Lower lobe of right lung (tissue), 2 donors: ENCODE data around the gene TTYH1. TPM values are rescaled to one million over a fixed set of nuclear protein-coding genes. Genes with fewer than 3 reads are reported as not detected.
"Not testable (repeated sequence)": the region's sequence is repeated elsewhere in the genome, so short reads cannot be mapped to it uniquely, and the experiment has no call there.

ENCODE experiments used
- ATAC-seq, 2 donors: fragments of 200-7000 bp; cut with Tn5 transposase; one replicate each; pipeline ENCODE4 v1.9.1; 2020 to 2022; ENCODE audit warnings: mild to moderate bottlenecking in 2 of 2, moderate library complexity in 2 of 2
- DNase-seq: peaks from one replicate; pipeline ENCODE4 v3.0.0-alpha.2; 2020
- H3K27ac ChIP-seq: fragments of 200-600 bp; one replicate; pipeline ENCODE4 v1.8.0; 2022
- H3K27me3 ChIP-seq: fragments of 200-600 bp; one replicate; pipeline ENCODE4 v1.8.0; 2022; ENCODE audit warnings: low read depth
- H3K36me3 ChIP-seq: fragments of 200-600 bp; one replicate; pipeline ENCODE4 v1.8.0; 2022; ENCODE audit warnings: mild to moderate bottlenecking
- H3K4me1 ChIP-seq: fragments of 200-600 bp; one replicate; pipeline ENCODE4 v1.8.0; 2022
- H3K4me3 ChIP-seq: fragments of 200-600 bp; one replicate; pipeline ENCODE4 v1.8.0; 2022; ENCODE audit warnings: mild to moderate bottlenecking
- H3K9me3 ChIP-seq: fragments of 200-600 bp; one replicate; pipeline ENCODE4 v1.8.0; 2022
- CTCF ChIP-seq: fragments of 200-600 bp; IDR thresholded peaks from one replicate; pipeline ENCODE4 v1.8.0; 2022; ENCODE audit warnings: antibody characterized with exemption, mild to moderate bottlenecking
- intact Hi-C: fragments of 100-400 bp; cut with DNase I; formaldehyde crosslinking; loops from one replicate; pipeline ENCODE4 v1.11.0; 2022
- total RNA-seq: library from RNA; stranded (reverse); fragmentation: NEBNext Ultra II Directional; extraction: Animal tissue kit (Norgen Biotek cat#: 25700); gene quantifications from one replicate; pipeline ENCODE4 v1.2.1, GENCODE V29; 2021
- donor health status: DM: no; HTN: yes; CAD: no; lungs with severe emphysema.

Gene TTYH1
- total RNA-seq, 1 donor from 2014 or later = not detected

GRCh38 chr19:54444737-54445136, 29.5 kb downstream of the TTYH1 start:
- intact Hi-C loops = no loop called here
- H3K27me3 ChIP-seq = no peaks in the 10 kb centered on the region
- TF ChIP-seq CTCF = no peak
- H3K9me3 ChIP-seq = no peaks in the 10 kb centered on the region
- no peak overlapping the region for H3K4me3 ChIP-seq
- DNase-seq (no peak), ATAC-seq (no peak)
- H3K27ac ChIP-seq = no peak overlapping the region
- peaks cover 21% of the 10 kb centered on the region for H3K36me3 ChIP-seq
- peaks cover 15% of the 10 kb centered on the region for H3K4me1 ChIP-seq

GRCh38 chr19:54446349-54446748, 31.1 kb downstream of the TTYH1 start:
- DNase-seq, ATAC-seq, H3K4me3 ChIP-seq, H3K27me3 ChIP-seq, H3K9me3 ChIP-seq, H3K27ac ChIP-seq, intact Hi-C loops: not testable (repeated sequence)
- Histone ChIP-seq H3K36me3 (peaks cover 28% of the 10 kb centered on the region), H3K4me1 (peaks cover 31% of the 10 kb centered on the region)

GRCh38 chr19:54448040-54448773, 32.9 kb downstream of the TTYH1 start:
- Histone ChIP-seq H3K27ac (peak overlapping the region; percentile 90), H3K4me1 (peaks cover 43% of the 10 kb centered on the region), H3K4me3 (peak overlapping the region; percentile 78), H3K36me3 (peaks cover 47% of the 10 kb centered on the region), H3K27me3 (no peaks in the 10 kb centered on the region), H3K9me3 (no peaks in the 10 kb centered on the region)
- DNase-seq (peak; percentile 74), ATAC-seq (peak; percentile 36 to 62)
- intact Hi-C loops = no loop called here
- no peak for TF ChIP-seq CTCF

- intact Hi-C loops = no loop called here
- ATAC-seq (peak; percentile 98), DNase-seq (peak; percentile 99)
- H3K4me3 ChIP-seq = peak within 1 kb of the TSS; percentile 78
- no peaks in the 10 kb centered on the region for H3K27me3 ChIP-seq
- TF ChIP-seq CTCF = no peak
- no peaks in the 10 kb centered on the region for H3K9me3 ChIP-seq
- H3K27ac ChIP-seq = peak within 1 kb of the TSS; percentile 90
- H3K36me3 ChIP-seq = peaks cover 51% of the 10 kb centered on the region
- peaks cover 43% of the 10 kb centered on the region for H3K4me1 ChIP-seq
Observed at GRCh38 chr19:54448774-54449700, 33.8 kb downstream of the TTYH1 start, which contains the start of gene LENG8. Gene LENG8, plus strand, starts transcription at chr19:54449199. Its CDS starts 2,146 bp downstream, at chr19:54451345.

DNA sequence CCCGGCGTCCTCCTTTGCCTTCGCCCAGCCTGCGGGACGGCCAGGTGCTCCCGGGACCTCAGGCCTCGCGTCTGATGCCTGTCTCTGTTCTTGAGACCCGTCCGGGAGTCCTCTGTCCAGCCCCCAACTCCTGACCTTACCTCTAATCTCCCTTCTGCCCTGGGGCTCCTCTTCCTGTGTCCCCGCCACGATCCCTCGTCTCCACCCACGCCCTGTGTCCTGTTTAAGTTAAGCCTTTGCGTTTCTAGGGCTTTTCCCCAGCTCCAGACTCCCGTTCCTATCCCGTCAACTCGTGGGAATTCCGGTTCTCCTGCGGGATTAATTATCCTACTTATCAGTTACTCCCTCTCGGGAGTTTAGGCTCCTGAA, 34.4 kb downstream of the TTYH1 start:
- Histone ChIP-seq H3K9me3 (no peaks in the 10 kb centered on the region), H3K36me3 (peaks cover 56% of the 10 kb centered on the region), H3K4me1 (peaks cover 43% of the 10 kb centered on the region), H3K27ac (peak overlapping the region; percentile 90), H3K27me3 (no peaks in the 10 kb centered on the region), H3K4me3 (peak overlapping the region; percentile 78)
- ATAC-seq = no peak
- peak; percentile 47 for DNase-seq
- no peak for TF ChIP-seq CTCF
- intact Hi-C loops = no loop called here
